IPS DF 19.7 (cell line): ENCODE data around the gene MACC1.
"Not testable (repeated sequence)": the region's sequence is repeated elsewhere in the genome, so short reads cannot be mapped to it uniquely, and the experiment has no call there.

ENCODE experiments used
- DNase-seq: peaks from one replicate; pipeline ENCODE4 v3.0.0-alpha.2; 2013; ENCODE audit warnings: low read depth, low spot score

The MACC1 gene

DNA sequence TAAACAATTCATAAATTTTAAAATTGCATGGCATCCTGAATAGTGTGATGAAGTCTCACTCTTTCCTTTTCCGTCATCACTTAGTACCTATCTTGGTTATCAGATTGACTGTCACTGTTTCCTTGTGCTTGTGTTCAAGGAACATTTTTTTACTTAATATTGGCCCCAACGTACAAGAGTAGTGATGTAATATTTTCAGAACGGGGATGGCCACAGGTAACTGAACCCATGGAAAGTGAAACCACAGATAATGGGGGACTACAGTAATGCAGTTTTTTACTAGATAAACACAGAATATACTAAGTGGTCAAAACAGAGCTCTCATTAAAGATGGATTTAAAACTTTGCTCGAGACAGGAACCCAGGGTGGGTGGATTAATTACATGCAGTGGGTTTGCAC lies 85.4 kb downstream of the MACC1 start:
- no peak for DNase-seq

DNA sequence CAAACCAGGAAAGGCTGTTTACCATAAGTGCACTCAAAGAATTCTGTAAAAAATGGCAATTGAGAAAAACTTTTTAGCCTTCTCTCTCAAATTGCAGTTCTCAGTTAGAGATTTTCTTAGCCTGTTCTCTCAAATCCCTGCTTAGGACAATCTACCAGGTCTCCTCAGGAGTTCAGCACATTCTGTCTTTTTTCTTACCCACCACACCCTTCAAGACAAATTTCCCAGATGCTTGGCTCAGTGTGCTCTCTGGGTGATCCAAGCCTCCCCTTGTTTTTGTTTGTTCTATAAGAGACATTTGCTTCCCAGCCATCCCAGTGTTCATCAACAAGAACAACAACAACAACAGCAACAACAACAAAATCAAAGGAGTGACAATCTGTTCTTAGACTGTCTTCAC lies 87.3 kb downstream of the MACC1 start:
- DNase-seq: no peak

DNA sequence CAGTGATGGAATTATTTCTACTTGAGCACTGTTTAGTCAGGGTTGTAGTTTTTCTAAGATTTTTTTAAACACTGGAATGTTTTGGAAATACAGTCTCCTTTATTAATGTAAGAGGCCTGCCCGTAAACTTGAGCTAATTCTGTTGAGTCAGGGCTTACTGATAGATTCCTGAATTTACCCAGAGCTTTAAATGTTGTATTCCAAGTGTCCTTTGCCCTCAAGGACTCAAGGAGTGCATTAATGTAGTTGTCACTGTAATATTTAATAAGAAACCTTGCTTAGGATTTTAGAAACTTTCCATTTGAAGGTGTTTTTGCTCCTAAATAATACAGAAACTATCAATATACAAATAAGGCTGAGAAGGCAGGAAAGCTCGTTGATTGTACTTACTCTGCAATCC lies 89.2 kb downstream of the MACC1 start:
- no peak for DNase-seq

DNA sequence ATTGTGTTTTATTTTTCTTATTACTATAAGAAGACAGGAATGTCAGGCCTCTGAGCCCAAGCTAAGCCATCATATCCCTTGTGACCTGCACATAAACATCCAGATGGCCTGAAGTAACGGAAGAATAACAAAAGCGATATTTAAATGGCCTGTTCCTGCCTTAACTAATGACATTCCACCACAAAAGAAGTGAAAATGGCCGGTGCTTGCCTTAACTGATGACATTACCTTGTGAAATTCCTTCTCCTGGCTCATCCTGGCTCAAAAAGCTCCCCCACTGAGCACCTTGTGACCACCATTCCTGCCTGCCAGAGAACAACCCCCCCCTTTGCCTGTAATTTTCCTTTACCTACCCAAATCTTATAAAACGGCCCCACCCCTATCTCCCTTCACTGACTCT lies 91.1 kb downstream of the MACC1 start:
- peak; percentile 64 for DNase-seq

DNA sequence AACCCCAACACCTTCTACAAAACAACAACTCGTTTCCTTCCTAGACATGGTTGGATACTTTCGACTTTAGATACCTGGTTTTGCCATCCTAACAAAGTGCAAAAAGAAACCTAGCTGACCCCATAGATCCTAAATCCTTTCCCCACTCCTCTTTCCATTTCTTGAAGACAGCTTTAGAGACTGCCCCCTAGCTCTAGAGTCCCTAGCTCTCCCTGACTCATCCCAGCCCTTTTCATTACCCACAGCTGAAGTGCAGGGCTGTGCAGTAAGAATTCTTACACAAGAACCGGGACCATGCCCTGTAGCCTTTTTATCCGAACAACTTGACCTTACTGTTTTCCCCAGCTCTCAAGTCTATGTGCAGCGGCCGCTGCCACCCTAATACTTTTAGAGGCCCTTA lies 93.1 kb downstream of the MACC1 start:
- DNase-seq: not testable (repeated sequence)

DNA sequence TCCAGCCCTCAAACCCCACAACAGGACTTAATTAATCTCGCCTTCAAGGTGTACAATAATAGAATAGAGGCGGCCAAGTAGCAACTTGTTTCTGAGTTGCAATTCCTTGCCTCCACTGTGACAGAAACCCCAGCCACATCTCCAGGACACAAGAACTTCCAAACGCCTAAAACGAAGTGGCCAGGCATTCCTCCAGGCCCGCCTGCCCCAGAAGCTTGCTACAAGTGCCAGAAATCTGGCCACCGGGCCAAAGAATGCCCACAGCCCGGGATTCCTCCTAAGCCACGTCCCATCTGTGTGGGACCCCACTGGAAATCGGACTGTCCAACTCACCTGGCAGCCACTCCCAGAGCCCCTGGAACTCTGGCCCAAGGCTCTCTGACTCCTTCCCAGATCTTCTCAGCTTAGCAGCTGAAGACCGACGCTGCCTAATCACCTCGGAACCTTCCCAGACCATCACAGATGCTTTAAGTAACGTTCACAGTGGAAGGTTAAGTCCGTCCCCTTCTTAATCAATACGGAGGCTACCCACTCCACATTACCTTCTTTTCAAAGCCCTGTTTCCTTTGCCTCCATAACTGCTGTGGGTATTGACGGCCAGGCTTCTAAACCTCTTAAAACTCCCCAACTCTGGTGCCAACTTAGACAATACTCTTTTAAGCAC lies 94.4 kb downstream of the MACC1 start:
- not testable (repeated sequence) for DNase-seq

DNA sequence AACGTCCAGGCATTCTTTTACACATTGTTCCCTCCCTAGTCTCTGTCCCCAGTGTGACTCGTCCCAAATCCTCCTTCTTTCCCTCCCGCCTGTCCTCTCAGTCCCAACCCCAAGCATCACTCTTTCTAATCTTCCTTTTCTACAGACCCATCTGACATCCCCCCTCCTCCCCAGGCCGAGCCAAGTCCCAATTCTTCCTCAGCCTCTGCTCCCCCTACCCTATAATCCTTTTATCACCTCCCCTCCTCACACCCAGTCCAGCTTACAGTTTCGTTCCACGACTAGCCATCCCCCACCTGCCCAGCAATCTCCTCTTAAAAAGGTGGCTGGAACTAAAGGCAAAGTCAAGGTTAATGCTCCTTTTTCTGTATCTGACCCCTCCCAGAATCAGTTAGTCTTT lies 95.1 kb downstream of the MACC1 start:
- DNase-seq: no peak

DNA sequence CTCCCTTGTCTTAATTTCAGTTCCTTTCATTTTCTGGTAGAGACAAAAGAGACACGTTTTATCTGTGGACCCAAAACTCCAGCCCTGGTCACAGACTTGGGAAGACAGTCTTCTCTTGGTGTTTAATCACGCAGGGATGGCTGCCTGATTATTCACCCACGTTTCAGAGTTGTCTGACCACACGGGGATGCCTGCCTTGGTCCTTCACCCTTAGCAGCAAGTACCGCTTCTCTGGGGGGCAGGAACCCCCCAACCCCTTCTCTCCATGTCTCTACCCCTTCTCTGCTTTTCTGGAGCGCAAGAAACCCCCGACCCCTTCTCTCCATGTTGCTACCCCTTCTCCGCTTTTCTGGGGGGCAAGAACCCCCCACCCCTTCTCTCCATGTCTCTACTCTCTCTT lies 95.8 kb downstream of the MACC1 start:
- no peak for DNase-seq

DNA sequence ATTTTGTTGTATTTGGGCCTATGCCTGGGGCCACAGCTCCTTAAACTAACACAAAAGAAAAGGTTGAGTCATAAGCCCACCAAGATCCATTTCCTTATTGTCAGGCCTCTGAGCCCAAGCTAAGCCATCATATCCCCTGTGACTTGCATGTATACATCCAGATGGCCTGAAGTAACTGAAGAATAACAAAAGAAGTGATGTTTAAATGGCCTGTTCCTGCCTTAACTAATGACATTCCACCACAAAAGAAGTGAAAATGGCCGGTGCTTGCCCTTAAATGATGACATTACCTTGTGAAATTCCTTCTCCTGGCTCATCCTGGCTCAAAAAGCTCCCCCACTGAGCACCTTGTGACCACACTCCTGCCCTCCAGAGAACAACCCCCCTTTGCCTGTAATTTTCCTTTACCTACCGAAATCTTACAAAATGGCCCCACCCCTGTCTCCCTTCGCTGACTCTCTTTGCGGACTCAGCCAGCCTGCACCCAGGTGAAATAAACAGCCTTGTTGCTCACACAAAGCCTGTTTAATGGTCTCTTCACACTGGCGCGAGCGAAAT lies 96.5 kb downstream of the MACC1 start:
- peak; percentile 85 for DNase-seq

DNA sequence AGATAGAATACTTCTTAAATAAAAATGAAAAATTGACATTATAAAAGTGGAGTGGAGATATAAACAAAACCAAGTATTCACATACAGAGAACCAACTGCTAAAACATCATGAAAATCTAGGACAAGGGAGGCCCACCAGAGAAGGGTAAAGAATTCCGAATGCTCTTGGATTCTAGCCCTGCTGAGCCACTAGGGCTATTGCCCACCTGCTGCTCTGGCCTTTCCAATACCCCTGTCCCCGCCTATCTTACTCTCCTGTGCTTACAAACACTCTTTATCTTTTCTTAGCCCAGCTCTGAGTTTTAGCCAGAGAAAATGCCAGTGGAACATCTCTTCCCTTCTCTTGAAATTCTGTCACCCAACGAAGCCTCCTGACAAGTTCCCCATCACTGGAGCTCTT lies 100.3 kb downstream of the MACC1 start:
- no peak for DNase-seq

DNA sequence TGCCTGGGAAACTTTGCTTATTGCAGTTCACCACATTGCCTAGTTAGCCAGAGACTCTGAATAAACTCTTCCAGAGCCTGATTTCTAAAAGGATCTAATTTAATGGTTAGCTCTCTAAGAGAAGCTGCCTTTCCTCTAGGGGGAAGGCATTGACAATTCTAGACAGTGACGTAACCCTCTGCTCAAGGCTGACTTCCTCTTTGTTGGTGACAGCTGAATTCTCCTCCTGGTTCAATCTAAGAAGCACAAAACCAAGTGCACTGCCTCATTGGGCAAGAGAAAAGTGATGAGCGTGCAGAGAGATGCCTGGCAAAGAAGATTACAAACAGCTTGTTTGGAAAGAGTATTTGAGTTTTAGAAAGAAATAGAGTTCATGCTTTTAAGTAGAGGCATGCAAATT lies 102.7 kb downstream of the MACC1 start:
- no peak for DNase-seq

DNA sequence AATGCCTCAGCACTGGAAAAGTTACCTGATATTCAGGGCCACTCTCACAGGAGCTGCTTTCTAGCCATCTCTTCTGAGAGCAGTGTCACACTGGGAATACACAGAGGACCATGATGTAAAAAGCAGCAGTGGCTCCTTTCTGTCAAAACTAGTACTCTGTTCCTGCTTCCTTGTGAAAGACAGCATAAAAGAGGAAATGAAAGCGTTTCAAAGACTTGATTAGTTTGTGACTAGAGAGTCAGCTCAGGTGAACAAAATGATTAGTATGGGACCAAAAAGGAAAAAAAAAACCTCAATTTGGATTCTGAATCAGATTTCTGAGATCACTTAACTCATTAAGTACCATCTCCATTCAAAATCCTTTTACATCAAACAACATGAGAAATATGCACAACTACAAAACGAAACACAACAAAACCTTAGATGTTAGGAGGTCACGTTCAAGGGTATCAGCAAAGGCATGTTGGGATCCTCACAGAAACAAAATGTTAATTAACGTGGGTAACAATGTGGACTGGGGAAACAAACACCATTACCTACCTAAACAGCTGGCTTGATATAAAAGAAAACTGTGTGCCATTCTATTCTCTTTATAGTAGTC lies 103.7 kb downstream of the MACC1 start:
- DNase-seq: no peak

DNA sequence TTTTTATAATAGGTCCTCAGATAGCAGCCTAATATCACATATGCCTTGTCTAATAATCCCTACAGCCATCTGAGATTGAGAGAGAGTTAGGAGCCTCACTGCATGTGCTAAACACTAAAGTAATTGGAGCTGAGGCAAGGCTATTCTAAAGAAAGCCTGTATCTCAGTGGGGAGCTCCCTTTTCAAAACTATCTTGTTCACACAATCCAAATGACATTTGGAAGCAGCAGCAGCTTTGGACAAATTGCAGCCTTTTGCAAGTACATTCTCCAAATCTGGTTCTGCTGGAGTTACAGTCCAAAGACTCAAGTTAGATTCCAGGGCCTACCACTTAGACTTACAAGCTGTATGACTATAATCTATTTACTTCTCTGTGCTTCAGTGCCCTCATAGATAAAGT lies 104.5 kb downstream of the MACC1 start:
- no peak for DNase-seq

DNA sequence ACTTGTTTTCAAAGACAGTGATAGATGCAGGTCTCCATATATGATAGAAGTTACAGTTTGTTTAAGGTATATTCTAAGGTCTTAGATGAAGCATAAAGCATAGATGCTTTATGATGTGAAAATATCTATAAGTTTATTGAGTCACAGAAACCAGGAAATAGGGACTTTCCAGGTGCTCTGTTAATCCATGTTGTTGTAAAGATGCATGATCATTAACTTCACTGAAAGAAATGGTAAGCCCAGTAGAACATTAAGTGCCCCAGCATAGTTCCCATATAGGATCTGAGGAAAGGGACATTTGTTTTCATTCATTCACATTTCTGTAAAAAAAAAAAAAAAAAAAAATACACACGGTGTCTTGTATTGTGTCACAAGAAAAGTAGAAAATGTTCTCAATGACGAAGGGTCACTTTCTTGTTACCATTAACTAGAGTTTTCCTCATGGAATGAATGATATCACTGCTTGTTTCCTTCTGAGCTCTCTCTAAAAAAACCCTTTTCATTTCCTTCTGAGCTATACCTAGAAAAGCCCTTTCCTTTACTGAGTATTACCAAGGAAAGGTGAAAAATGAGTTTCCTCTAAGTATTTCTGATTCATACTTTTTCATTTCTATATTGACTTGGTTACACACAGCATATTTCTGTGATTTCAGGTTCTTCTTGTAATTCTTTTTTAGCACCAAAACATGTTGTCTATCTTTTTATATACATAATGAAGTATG lies 105.2 kb downstream of the MACC1 start:
- no peak for DNase-seq

DNA sequence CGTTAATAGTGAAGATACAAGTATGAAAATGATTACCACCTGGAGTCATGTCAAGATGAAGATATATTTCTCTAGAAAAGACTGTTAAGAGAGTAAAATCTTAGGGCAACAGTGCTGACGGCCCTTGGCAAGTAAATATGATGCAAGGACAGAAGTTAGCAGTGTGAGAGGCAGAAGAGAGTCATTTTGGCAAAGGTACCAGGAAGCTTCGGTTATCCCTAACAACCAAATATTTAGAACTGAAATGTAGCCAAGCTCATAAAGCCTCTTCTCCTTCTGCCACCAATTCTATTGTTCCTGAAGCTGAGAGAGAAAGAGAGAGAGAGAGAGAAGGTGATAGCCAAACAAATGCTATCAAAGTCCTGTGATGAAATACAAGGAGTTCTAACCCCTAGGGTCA lies 109.6 kb downstream of the MACC1 start:
- no peak for DNase-seq

DNA sequence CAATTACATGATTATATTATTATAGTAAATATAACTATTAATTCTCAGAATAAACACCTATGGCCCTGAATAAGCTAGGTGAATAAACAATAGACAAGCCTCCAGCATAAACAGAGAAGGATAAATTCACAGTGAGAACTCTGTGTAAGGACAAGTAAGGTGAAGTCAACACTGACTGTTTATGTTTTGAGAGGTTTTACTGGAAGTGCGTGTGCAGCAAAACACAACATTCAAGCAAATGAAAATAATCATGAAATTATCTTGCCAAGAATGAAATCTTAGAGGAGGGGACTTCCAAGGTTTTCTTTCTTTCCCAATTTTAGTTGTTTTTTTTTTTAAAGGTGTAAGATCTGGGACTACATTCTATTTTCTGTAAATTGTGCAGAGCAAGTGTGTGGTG lies 112.5 kb downstream of the MACC1 start:
- DNase-seq: no peak

DNA sequence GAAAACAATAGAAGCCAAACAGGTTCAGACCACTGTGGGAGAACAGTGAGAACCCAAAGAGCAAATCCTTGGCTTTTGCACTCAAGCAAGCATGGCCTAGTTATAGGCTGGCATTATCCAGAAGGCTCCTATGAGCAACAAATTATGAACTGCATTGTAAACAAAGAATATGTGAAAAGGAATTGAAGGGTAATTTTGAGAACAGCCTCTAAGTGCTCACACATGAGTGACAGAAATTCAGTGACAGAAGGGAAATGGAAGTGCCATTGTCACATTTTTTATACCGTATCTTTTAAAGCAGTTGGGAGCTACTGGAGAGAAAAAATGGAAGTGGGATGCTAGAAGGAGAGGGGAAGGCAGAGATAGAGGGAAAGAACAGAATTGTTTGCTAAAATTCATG lies 114.2 kb downstream of the MACC1 start:
- no peak for DNase-seq

DNA sequence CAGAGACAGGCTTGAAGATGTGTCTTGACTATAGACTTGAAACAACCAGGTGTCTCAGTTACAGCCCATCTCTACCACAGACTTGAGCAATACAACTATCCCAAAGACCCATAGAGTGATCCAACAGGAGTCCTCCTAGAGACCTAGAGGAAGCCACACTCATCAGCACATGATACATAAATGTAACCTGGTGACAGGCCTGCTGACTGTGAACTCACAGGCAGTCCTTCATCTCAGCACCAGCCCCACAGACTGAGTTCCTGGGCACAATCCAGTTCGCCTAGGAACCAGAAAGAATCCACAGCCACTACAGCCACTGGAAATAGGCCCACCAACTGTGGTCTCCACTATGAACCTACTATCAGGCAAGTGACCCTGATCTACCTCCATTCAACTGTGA lies 121.3 kb downstream of the MACC1 start:
- DNase-seq: no peak

DNA sequence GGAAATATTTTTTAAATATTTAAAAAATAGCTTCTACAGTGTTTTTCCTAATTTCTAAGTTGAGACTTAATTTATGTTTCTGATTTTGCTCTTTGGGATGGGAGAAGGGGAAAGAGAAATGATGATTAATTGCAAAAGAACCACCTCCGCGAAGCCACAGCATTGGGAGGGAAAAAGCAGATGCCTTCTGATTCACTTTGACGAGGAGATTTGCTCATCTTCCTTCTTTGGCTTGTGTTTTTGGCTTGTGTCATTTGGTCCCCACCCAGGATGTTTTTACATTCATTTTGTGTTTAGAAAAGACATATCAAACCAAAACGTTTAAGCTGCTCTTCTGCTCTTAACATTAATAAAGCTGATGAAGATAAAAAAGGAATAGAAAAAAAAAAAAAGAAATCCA lies 121.7 kb downstream of the MACC1 start:
- DNase-seq: no peak

DNA sequence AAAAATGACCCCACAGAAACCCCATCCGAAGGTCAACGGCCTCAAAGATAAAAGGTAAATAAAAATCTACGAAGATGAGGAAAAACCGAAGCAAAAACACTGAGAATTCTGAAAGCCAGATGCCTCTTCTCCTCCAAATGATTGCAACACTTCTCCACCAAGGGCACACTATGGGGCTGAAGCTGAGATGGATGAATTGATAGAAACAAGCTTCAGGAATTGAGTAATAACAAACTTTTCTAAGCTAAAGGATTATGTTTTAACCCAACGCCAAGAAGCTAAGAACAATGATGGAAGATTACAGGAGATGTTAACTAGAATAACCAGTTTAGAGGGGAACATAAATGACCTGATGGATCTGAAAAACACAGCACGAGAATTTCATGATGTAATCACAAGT lies 127.8 kb downstream of the MACC1 start:
- DNase-seq: no peak

DNA sequence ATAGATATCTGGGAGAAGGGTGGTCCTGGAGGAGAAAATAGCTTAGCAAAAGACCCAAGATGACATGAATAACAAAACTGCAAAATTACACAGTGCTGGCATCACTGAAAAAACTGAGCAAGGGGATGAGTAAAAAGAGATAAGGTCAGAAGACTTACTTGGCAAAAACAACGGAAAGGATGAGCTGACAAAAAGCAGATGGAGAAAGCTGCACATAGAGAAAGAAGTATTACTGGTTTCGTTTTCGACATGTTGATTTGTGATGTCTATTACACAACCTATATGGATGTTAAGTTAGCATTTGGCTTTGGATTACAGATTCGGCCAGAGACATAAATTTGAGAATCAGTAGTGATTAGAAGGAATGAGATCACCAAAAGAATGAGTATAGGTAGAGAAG lies 132.1 kb downstream of the MACC1 start:
- DNase-seq: no peak
